Measurements from ENCODE around the gene WDCP.

- TF ChIP-seq CSDC2 (CRISPR knock-in tag; IDR thresholded peaks at IDR 0.05) (no peak), CSRNP3 (CRISPR knock-in tag; IDR thresholded peaks at IDR 0.05) (no peak), TOX (CRISPR knock-in tag; IDR thresholded peaks at IDR 0.05; ENCODE audit: borderline replicate concordance) (no peak), ZFP3 (CRISPR knock-in tag; IDR thresholded peaks at IDR 0.05) (no peak), POU6F1 (CRISPR knock-in tag; IDR thresholded peaks at IDR 0.05; ENCODE audit: borderline replicate concordance, low read depth) (no peak), RARB (CRISPR knock-in tag; IDR thresholded peaks at IDR 0.05) (no peak), ZFP30 (CRISPR knock-in tag; IDR thresholded peaks at IDR 0.05) (no peak), ARNTL (CRISPR knock-in tag; IDR thresholded peaks at IDR 0.05; ENCODE audit: borderline replicate concordance, low read depth) (no peak), TCF4 (CRISPR knock-in tag; IDR thresholded peaks at IDR 0.05; ENCODE audit: borderline replicate concordance) (no peak), PATZ1 (CRISPR knock-in tag; IDR thresholded peaks at IDR 0.05; ENCODE audit: borderline replicate concordance) (no peak), BACH2 (CRISPR knock-in tag; IDR thresholded peaks at IDR 0.05; ENCODE audit: borderline replicate concordance) (no peak), GLIS3 (CRISPR knock-in tag; IDR thresholded peaks at IDR 0.05) (no peak), ESRRG (CRISPR knock-in tag; IDR thresholded peaks at IDR 0.05) (no peak)
Observed at GRCh38 chr2:24016376-24016761, 30.8 kb downstream of the WDCP start.
